ENCODE results near the gene USP36.

The USP36 gene

GRCh38 chr17:78839762-78840529 is 668 bp downstream of the USP36 start:
- Histone ChIP-seq H3K4me3 (peak overlapping the region; percentile 78), H3K4me1 (peaks cover 8% of the 10 kb centered on the region), H3K36me3 (replicated peaks) (peaks cover 35% of the 10 kb centered on the region), H3K9me3 (no peaks in the 10 kb centered on the region), H3K27me3 (ENCODE audit: low read depth) (no peaks in the 10 kb centered on the region)
- in situ Hi-C loops (cut with MboI; ENCODE audit: low sequenced_read_pairs), result no loop called here
- peak in 1 of 2 experiments; percentile 39 for DNase-seq (ENCODE audit: low spot score in 2 of 2)

- Histone ChIP-seq H3K36me3 (replicated peaks) (peaks cover 42% of the 10 kb centered on the region), H3K4me3 (peak overlapping the region; percentile 78), H3K27me3 (ENCODE audit: low read depth) (no peaks in the 10 kb centered on the region), H3K4me1 (peaks cover 8% of the 10 kb centered on the region), H3K9me3 (no peaks in the 10 kb centered on the region)
- in situ Hi-C loops (cut with MboI; ENCODE audit: low sequenced_read_pairs), result no loop called here
- DNase-seq (ENCODE audit: low spot score in 2 of 2), result no peak
Measured at GRCh38 chr17:78839235-78839761, 1.3 kb downstream of the USP36 start.

DNA sequence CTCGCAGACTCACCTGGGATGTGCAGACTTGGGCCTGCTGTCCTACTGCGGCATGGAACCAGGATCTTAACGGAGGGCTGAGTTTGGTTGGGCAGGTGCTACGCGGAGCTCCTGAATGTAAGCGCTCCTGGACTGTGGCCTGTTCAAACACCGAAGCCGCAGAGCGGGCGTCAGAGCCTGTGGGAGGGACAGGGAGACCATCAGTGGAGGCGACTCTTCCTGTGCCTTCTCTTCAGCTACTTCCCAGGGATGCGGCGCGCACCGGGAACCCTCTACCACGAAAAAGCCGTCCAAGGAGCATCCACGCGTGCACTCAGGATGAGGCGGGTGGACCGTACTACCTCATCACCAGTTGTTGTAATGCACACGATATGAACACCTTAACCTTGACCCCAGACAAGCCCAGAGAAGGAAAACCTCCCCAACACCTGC is 2.0 kb downstream of the USP36 start:
- no peaks in the 10 kb centered on the region for H3K9me3 ChIP-seq
- H3K4me3 ChIP-seq, result peak overlapping the region; percentile 78

DNA sequence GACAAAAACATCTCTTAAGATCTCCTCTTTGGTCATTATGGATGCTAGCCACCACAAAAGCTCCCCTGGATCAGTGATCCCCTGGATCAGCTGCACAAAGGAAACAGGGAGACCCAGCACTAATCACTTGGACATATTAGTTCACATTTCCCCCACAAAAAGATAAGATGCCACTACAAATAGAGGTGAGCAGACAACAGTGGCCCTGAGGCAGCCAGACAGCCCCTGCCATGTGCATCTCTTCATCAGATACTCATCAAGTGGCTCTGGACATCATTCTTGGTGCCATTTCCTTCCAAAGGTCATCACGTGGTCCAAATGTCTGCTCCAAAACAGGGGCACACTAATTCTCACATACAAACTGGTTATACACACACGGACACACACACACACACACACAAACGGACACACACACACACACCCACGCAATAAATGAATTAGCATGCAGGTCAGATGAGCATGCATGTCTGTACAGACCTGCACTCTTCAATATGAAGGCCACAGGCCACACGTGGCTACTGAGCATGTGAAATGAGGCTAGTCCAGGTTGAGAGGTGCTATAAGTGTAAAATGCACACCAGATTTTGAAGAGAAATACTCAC is 4.1 kb downstream of the USP36 start:
- no peaks in the 10 kb centered on the region for H3K9me3 ChIP-seq
- in situ Hi-C loops (cut with MboI; ENCODE audit: low sequenced_read_pairs), result no loop called here
- peaks cover 67% of the 10 kb centered on the region for H3K36me3 ChIP-seq (replicated peaks)
- H3K4me1 ChIP-seq, result peaks cover 8% of the 10 kb centered on the region
- H3K4me3 ChIP-seq, result no peak overlapping the region
- no peak for DNase-seq (ENCODE audit: low spot score in 2 of 2)
- H3K27me3 ChIP-seq (ENCODE audit: low read depth), result no peaks in the 10 kb centered on the region

More for the DNA sequence above, 2.0 kb downstream of the USP36 start:
- no peak for DNase-seq (ENCODE audit: low spot score in 2 of 2)
- Histone ChIP-seq H3K27me3 (ENCODE audit: low read depth) (no peaks in the 10 kb centered on the region), H3K4me1 (peaks cover 8% of the 10 kb centered on the region), H3K36me3 (replicated peaks) (peaks cover 49% of the 10 kb centered on the region)
- in situ Hi-C loops (cut with MboI; ENCODE audit: low sequenced_read_pairs), result no loop called here

DNA sequence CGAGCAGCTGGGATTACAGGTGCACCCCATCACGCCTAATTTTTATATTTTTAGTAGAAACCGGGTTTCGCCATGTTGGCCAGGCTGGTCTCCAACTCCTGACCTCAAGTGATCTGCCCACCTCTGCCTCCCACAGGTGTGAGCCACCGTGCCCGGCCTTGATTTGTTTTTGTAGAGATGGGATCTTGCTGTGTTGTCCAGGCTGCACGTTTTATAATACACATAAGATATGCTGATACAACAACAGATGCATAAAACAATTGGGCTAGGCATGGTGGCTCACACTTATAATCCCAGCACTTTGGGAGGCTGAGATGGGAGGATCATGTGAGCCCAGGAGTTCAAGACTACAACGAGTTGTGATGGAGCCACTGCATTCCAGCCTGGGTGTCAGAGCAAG is 6.0 kb downstream of the USP36 start:
- Histone ChIP-seq H3K27me3 (ENCODE audit: low read depth) (no peaks in the 10 kb centered on the region), H3K4me3 (no peak overlapping the region), H3K36me3 (replicated peaks) (peaks cover 84% of the 10 kb centered on the region), H3K9me3 (no peaks in the 10 kb centered on the region), H3K4me1 (peaks cover 8% of the 10 kb centered on the region)
- no peak for DNase-seq (ENCODE audit: low spot score in 2 of 2)
- in situ Hi-C loops (cut with MboI; ENCODE audit: low sequenced_read_pairs), result no loop called here

DNA sequence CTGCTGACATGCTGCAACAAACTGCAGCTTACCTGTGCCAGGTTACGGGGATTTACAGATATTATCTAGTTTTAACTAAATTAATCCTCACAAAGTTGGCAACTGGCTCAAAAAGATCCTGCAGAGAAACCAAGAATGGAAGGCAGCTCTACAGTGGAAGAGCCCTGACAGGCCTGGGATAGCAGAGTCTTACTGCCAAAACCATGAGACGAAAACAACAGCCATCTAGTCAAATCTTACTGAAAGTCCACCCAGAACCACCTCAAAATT is 8.1 kb downstream of the USP36 start:
- Histone ChIP-seq H3K4me1 (no peaks in the 10 kb centered on the region), H3K36me3 (replicated peaks) (peaks cover 96% of the 10 kb centered on the region), H3K4me3 (no peak overlapping the region), H3K9me3 (no peaks in the 10 kb centered on the region), H3K27me3 (ENCODE audit: low read depth) (no peaks in the 10 kb centered on the region)
- in situ Hi-C loops (cut with MboI; ENCODE audit: low sequenced_read_pairs), result no loop called here
- DNase-seq (ENCODE audit: low spot score in 2 of 2), result no peak

DNA sequence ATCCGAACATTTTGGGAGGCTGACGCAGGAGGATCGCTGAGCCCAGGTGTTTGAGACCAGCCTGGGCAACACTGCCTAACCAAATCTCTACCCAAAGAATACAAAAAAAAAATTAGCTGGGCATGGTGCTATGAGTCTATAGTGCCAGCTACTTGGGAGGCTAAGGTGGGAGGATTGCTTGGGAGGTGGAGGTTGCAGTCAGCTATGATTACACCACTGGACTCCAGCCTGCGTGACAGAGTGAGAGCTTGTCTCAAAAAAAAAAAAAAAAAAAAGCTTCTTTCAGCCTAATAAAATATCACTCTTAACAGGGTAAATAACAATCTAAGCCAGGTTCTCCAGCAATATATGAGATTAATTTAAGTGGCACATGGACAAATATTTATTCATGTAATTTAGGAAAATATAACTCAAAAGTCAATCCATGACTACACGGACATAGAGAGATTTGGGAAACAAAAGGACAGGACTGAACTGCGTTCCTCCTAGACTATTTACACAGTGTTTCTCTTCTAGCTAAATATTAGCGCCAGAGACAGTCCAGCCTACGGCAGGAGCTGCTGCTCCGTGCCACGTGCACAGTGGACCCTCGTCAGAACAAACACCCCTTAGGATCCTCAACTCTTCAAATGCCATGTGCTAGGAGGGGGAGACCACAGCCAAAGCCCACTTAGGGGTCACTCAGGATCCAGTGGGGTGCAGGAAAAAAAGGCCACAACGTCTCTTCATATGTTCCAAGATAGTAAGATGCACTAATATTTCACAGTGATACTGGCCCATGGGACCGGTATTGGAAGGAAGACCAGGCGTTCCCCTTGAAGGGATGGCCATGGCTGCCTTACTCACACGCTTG is 8.7 kb downstream of the USP36 start:
- in situ Hi-C loops (cut with MboI; ENCODE audit: low sequenced_read_pairs), result no loop called here
- Histone ChIP-seq H3K4me3 (no peak overlapping the region), H3K27me3 (ENCODE audit: low read depth) (no peaks in the 10 kb centered on the region), H3K36me3 (replicated peaks) (peaks cover 93% of the 10 kb centered on the region), H3K9me3 (no peaks in the 10 kb centered on the region), H3K4me1 (no peaks in the 10 kb centered on the region)
- no peak for DNase-seq (ENCODE audit: low spot score in 2 of 2)

DNA sequence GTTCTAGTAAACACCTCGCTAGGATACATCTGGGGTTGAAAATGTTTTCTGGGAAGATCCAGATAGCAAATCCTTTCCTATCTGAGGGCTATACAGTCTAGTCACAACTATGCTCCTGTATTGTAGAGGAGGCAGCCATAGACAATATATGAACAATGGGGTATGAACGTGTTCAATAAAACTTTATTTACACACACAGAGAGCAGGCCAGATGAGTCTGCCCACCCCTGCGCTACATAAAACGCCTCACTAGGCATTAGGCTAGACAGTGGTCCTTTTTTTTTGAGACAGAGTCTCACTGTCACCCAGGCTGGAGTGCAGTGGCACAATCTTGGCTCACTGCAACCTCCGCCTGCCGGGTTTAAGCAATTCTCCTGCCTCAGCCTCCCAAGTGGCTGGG is 11.1 kb downstream of the USP36 start:
- peaks cover 93% of the 10 kb centered on the region for H3K36me3 ChIP-seq (replicated peaks)
- no peak overlapping the region for H3K4me3 ChIP-seq
- no peaks in the 10 kb centered on the region for H3K27me3 ChIP-seq (ENCODE audit: low read depth)
- in situ Hi-C loops (cut with MboI; ENCODE audit: low sequenced_read_pairs), result no loop called here
- DNase-seq (ENCODE audit: low spot score in 2 of 2), result no peak
- H3K4me1 ChIP-seq, result no peaks in the 10 kb centered on the region
- no peaks in the 10 kb centered on the region for H3K9me3 ChIP-seq

DNA sequence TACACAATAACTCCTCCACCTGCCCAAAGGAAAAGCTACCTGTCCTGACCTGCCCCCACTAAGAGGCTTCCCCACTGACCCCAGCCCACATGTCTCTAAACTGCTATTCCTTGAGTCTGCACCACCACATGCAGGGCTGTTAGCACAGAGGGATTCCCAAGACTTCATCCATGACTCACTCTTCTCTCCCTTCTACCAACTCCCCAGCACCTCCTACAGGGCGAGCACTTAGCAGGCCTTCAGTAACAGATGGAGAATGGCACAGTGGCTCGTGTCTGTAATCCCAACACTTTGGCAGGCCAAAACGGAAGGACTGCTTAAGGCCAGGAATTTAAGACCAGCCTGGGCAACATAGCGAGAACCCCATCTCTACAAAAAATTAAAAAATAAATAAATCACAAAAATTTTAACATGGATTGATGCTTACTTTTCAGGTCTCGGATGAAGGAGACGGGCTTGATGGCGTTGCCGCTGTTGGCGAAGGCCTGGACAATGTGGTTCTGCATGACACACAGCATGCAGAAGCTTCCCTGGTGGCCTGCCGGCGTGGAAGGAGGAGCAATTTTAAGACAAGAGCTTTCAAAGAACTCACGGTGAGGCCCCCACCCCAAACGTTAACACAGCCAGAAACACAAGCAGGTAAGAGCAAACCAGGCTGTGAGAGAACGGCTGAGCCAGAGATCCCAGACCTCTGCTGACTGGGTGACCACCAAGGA is 12.0 kb downstream of the USP36 start:
- no peaks in the 10 kb centered on the region for H3K27me3 ChIP-seq (ENCODE audit: low read depth)
- DNase-seq (ENCODE audit: low spot score in 2 of 2), result no peak
- H3K9me3 ChIP-seq, result no peaks in the 10 kb centered on the region
- no peaks in the 10 kb centered on the region for H3K4me1 ChIP-seq
- no peak overlapping the region for H3K4me3 ChIP-seq
- peaks cover 93% of the 10 kb centered on the region for H3K36me3 ChIP-seq (replicated peaks)
- in situ Hi-C loops (cut with MboI; ENCODE audit: low sequenced_read_pairs), result no loop called here

DNA sequence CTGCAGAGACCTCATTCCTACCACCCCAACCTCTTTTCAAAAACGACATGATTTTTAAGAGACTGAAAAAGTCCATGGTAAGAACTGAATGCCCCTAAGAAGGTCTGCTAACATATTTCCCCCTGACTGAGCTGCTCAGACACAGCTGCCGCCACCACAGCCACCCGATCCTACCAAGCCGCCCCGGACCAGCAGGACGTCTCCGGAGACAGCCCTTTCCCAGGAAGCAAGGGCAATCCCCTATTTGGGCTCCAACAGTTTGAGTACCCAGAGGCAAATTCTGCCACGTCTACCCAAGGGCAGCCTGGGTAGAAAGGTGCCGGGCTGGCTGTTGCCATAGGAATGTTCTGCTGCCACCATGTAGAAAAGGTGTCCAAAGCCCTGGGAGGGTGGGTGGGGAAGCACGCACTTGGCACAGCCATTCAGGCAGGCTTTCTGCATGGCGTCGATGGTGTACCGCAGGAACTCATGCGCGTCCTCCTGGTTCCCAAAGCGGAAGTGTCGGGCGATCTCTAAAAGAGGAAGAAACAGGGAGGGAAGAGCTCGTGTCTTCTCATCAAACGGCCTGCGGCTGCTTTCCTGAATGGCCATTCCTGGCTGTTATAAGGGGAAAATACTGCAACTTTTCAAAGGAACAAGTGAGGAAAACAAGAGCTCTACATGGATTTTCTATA is 13.6 kb downstream of the USP36 start:
- in situ Hi-C loops (cut with MboI; ENCODE audit: low sequenced_read_pairs), result no loop called here
- no peak for DNase-seq (ENCODE audit: low spot score in 2 of 2)
- no peaks in the 10 kb centered on the region for H3K9me3 ChIP-seq
- H3K4me1 ChIP-seq, result no peaks in the 10 kb centered on the region
- peaks cover 91% of the 10 kb centered on the region for H3K36me3 ChIP-seq (replicated peaks)
- no peaks in the 10 kb centered on the region for H3K27me3 ChIP-seq (ENCODE audit: low read depth)
- no peak overlapping the region for H3K4me3 ChIP-seq

- H3K36me3 ChIP-seq (replicated peaks), result peaks cover 93% of the 10 kb centered on the region
- H3K4me3 ChIP-seq, result no peak overlapping the region
- in situ Hi-C loops (cut with MboI; ENCODE audit: low sequenced_read_pairs), result no loop called here
- H3K27me3 ChIP-seq (ENCODE audit: low read depth), result no peaks in the 10 kb centered on the region
- DNase-seq (ENCODE audit: low spot score in 2 of 2), result no peak
- no peaks in the 10 kb centered on the region for H3K9me3 ChIP-seq
- H3K4me1 ChIP-seq, result no peaks in the 10 kb centered on the region
Measured at GRCh38 chr17:78826421-78826820, 14.2 kb downstream of the USP36 start.

DNA sequence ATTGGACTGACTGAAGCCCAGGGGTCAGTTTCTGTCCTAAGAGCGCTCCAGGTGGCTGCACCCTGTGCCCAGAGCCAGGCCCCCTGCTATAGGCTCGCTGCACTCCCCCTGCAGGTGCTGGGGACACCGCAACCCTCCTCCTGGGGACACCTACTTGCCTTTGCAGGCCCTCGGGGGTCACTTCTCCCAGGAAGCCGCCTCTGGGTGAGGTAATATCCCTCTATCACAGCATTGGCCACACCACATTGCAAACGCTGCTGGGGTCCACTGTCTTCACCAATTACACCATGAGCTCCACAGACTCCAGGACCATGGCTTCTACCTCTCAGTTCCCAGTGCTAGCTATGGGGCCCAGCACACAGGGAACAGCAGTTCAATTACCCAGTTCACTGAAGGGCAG is 14.9 kb downstream of the USP36 start:
- H3K4me3 ChIP-seq, result no peak overlapping the region
- H3K9me3 ChIP-seq, result no peaks in the 10 kb centered on the region
- no peaks in the 10 kb centered on the region for H3K4me1 ChIP-seq
- H3K27me3 ChIP-seq (ENCODE audit: low read depth), result no peaks in the 10 kb centered on the region
- peaks cover 93% of the 10 kb centered on the region for H3K36me3 ChIP-seq (replicated peaks)
- in situ Hi-C loops (cut with MboI; ENCODE audit: low sequenced_read_pairs), result no loop called here
- DNase-seq (ENCODE audit: low spot score in 2 of 2), result no peak

DNA sequence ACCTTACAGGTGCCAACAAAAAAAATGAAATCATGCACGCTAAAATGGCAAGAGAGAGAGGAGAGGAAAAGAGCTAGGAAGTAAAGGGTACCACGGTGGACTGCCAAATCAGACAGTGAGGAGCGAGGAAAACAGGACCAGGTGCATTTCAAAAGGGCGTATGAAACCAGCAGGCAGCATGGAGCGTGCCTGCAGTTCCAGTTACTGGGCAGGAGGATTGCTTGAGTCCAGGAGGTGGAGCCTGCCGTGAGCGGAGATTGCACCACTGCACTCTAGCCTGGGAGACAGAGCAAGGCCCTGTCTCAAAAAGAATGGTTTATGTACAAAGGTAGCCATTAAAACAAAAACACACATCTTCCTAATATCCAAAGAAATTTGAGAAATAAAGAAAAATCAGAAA is 16.4 kb downstream of the USP36 start:
- in situ Hi-C loops (cut with MboI; ENCODE audit: low sequenced_read_pairs), result no loop called here
- no peaks in the 10 kb centered on the region for H3K27me3 ChIP-seq (ENCODE audit: low read depth)

More for the DNA sequence above, 16.4 kb downstream of the USP36 start:
- Histone ChIP-seq H3K4me1 (no peaks in the 10 kb centered on the region), H3K36me3 (replicated peaks) (peaks cover 93% of the 10 kb centered on the region), H3K9me3 (no peaks in the 10 kb centered on the region), H3K4me3 (no peak overlapping the region)
- DNase-seq (ENCODE audit: low spot score in 2 of 2), result no peak

Data from HAP-1 (cell line).